ENCODE data around the gene PUM2. TPM values are rescaled to one million over a fixed set of nuclear protein-coding genes. Genes with fewer than 3 reads are reported as not detected.

The PUM2 gene
- total and polyA plus RNA-seq, 2 of the 13 experiments (the other 11 are each of a cell fraction or from before 2014, with no cell fraction given) = 69.6 to 69.8 TPM

- TF ChIP-seq ZNF800 (CRISPR knock-in tag; IDR thresholded peaks at IDR 0.05) (no peak), ZNF18 (CRISPR knock-in tag; IDR thresholded peaks at IDR 0.05; ENCODE audit: insufficient replicate concordance) (no peak), ZNF850 (CRISPR knock-in tag; conservative IDR thresholded peaks at IDR 0.05) (0 out of 2 replicates have a peak, but pooled peaks have one; percentile 35), SMARCE1 (IDR thresholded peaks at IDR 0.05; ENCODE audit: borderline replicate concordance) (no peak), CBFB (CRISPR knock-in tag; IDR thresholded peaks at IDR 0.05) (no peak), AHDC1 (CRISPR knock-in tag; IDR thresholded peaks at IDR 0.05; ENCODE audit: borderline replicate concordance) (no peak; the same call in 1 of the 2 replicates), ZSCAN30 (CRISPR knock-in tag; IDR thresholded peaks at IDR 0.05) (no peak), TP53 (CRISPR knock-in tag; conservative IDR thresholded peaks at IDR 0.05) (no peak), ZNF775 (CRISPR knock-in tag; IDR thresholded peaks at IDR 0.05; ENCODE audit: borderline replicate concordance) (no peak), UBTF (CRISPR knock-in tag; IDR thresholded peaks at IDR 0.05) (no peak), SSRP1 (CRISPR knock-in tag; IDR thresholded peaks at IDR 0.05) (no peak), ARID2 (CRISPR knock-in tag; IDR thresholded peaks at IDR 0.05; ENCODE audit: borderline replicate concordance) (no peak), MYPOP (CRISPR knock-in tag; IDR thresholded peaks at IDR 0.05) (no peak), ZNF816 (CRISPR knock-in tag; IDR thresholded peaks at IDR 0.05; ENCODE audit: borderline replicate concordance) (0 out of 2 replicates have a peak, but pooled peaks have one; percentile 11), RELA (CRISPR knock-in tag; IDR thresholded peaks at IDR 0.05) (no peak), LCORL (IDR thresholded peaks at IDR 0.05) (no peak), LCORL (CRISPR knock-in tag; IDR thresholded peaks at IDR 0.05) (no peak)
Observed at GRCh38 chr2:20349513-20349921, 1.1 kb downstream of the PUM2 start (continued).
